Kidney capillary endothelial cell (primary cell): ENCODE measurements around the gene MYL12A.

Experiments used
- DNase-seq: peaks from one replicate; pipeline ENCODE4 v3.0.0-alpha.2; 2018; ENCODE audit warnings: low spot score

Gene MYL12A

DNA sequence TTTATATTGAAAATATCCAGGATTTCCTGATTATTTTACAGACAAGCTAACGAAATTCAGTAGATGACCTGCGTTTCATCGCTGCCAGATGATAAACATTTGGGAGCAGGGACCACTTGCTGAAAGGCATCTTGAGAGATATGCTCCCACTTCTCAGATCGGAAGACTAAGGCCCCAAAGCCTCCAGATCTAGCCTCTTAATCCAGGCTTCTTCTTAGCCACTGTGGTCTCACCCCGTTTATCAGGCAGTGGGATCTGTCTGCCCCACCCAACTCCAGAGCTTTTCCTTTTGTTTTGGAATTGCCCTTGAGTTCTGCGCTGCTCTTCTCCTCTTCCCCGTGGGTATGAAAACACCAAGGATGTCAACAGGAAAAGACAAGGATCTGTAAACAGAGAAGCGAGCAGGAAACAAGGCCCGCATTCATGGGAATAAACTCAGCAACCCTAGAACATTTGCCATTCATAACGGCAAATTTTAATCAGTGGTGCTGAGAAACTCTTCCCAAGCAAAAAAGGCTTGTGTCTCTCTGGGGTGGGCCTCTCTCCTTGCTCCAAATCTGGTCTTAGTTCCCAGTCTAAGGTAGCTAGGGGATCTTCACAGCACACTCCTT lies 35.8 kb downstream of the MYL12A start:
- no peak for DNase-seq

DNA sequence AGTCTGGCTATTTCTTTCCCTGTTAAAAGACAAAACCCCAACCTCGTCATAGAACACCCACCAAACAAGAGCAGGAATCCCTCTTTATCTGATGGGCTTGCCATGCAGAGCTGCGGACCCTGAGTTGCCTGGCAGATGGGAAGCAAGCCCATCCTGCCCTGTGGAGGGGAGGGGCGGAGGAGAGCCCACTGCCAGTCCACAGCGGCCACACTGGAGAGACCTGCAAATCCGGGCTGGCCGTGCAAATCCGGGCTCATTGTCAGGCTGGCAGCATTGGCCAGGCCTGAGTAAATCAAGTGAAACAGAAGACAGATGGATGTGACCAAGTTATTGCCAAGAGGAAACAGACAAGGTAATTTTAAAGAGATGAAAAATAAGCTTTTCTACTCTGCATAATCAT lies 36.3 kb downstream of the MYL12A start:
- DNase-seq, result no peak

DNA sequence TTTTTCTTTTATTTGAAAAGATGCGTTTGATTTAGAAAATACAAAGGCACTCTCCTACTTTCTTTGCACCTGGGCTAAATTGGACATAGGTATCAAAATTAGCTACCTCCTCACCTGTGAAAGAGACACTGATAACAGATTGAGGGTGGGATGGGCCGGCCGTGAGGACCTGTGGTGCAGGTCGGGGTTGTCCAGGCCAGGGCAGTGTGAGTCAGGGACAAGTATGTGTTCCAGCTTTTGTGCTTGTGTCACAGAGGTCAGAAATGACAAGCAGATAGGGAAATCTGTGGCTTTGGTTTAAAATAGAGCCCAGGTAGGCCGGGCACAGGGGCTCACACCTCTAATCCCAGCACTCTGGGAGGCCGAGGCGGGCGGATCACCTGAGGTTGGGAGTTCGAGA lies 36.9 kb downstream of the MYL12A start:
- DNase-seq, result no peak

DNA sequence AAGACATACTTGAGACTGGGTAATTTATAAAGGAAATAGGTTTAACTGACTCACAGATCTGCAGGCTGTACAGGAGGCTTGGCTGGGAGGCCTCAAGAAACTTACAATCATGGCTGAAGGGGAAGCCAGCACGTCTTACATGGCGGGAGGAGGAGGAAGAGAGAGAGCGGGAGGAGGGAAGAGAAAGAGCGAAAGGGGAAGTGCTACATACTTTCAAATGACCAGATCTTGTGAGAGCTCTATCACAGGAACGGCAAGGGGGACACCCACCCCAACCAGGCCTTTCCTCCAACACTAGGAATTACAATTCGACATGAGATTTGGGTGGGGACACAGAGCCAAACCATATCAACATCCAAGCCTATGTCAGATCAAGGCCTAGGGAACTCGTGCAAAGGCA lies 38.6 kb downstream of the MYL12A start:
- no peak for DNase-seq

DNA sequence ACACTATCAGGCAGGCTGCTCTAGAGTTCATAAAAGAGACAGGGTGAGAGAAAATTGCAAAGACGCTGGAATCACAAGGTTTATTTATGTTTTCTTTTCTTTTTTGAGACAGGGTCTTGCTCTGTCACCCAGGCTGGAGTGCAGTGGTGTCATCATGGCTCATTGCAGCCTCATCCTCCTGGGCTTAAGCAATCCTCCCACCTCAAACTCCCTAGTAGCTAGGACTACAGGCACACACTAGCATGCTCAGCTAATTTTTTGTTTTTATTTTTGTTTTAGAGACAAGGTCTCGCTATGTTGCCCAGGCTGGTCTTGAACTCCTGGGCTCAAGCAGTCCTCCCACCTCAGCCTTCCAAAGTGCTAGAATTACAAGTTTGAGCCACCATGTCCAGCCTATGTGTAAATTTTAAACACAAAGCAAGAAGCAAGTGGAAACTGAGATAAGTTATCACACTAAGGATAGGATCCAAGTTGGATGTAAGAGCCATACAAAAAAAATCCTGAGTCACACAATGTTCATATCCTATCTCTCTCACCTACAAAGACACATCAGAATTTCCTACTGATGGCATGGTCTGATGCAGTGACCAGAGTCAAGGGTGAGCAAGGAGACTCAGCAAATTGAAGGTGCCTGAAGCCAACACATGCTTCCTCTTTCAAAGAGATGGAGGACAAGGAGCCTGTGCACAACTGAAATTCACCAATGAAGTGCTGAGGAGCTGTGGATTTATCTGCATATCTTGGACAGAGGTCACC lies 45.8 kb downstream of the MYL12A start:
- DNase-seq, result no peak

DNA sequence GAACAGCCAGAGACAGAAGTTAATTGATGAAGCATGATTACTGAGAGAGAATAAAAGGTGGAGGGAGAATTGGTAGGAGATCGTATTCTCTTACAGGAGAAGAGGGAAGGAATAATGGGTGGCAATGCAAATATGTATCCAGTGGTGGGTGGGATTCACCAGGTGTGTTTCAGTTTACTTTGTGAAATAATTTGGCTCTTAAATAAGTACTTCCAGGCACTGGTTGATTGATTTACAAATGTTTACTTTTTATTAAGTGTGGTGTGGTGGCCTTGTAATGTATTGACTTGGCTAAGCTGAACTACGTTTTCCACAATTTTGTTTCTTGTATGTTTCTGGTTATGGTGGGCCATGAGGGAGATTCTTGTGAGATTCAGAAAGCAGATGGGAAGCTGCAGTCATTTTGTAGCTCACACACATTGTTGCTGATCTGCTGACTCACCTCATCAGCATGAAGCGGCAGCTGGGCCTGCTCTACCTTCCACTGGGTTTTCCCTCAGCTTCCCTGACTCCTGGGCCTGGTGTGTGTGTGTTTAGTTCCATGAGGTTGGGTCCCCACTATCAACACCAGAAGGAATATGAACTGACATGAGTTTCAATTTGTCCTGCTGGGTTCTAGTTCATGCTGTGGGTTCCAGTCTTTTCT lies 47.0 kb downstream of the MYL12A start:
- no peak for DNase-seq

DNA sequence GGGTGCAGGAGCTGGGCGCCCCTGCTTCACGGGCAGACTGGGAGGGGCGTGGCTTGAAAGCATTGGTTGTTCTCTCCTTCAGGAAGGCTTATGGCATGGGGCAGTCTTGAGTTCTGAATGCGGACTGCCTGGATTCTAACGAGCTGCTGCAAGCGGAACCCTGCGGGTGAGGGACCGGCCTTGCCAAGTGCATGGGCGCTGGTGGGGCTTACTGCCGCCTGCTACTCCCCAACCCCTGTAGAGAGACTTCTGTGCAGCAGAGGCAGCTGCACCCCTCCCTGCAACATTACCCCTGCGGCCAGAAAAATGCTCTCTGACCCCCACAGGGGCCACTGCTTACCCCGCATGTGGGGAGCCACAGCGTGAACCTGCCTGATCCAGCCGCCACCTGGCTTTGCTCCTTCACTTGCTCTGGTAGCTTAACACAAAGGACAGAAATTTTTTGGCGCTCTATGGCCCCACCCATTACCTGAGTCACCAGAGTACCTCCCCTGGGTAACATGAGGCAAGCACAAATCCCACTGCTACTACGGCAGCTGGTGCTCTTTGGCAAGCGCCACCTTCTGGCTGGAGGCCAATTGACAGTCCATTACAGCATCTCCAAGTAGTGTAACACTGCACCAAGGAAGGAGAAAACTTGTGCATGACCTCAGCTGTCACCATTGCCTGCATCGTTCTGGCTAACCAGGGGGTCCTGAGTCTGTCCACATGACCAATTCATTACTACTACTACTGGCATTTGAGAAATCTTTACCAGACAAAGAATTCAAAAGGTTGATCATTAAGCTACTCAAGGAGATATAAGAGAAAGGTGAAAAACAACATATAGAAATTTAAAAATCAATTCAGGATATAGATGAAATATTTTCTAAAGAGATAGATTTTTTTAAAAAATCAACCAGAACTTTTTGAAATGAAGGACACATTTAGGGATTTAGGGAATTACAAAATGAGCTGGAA lies 49.7 kb downstream of the MYL12A start:
- no peak for DNase-seq

DNA sequence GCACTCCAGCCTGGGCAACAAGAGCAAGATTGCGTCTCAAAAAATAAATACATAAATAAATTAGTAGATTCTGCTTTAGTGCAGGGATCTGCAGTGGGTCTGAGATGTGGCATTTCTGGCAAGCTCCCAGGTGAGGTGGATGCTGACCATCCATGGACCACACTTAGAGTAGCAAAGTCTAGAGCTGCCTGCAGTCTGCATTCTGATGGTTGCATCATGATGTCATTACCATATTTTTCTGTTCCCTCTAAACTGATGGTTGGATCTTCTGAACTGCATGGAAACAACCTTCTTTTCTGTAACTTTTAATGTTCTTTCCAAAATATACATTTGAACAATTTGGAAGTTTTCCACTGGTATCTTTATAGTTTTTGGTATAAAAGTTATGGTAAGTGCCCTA lies 57.2 kb downstream of the MYL12A start:
- DNase-seq, result no peak

DNA sequence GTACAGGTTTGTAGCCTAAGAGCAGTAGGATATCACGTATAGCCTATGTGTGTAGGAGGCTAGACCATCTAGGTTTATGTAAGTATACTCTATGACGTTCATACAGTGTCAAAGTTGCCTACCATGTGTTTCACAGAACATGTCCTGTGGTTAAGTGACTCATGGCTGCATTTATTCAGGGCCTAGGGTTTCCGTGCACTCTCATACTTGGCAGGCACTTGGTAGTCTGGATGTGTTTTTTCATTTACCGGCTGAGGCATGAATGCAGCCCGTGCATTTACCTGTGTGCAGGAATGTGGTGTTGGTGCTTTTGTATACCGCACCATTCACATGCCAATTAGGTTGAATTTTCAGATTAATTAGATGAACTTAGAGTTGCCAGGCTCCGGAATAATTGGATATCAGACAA lies 57.8 kb downstream of the MYL12A start:
- DNase-seq, result no peak
